Fibroblast of lung (primary cell): ENCODE results near the gene RIIAD1. TPM values are rescaled to one million over a fixed set of nuclear protein-coding genes. Genes with fewer than 3 reads are reported as not detected.

ENCODE experiments used
- DNase-seq, 2 donors: peaks; one replicate each; pipeline versions ENCODE4 v3.0.0 to v3.0.0-alpha.2; 2010; ENCODE audit warnings: low read depth in 2 of 2
- H2AFZ ChIP-seq: 2 replicates; pipeline ENCODE4 v1.5.1; 2012; ENCODE audit warnings: low read length, control low read depth, inconsistent platforms
- H3K27ac ChIP-seq: 2 replicates; pipeline ENCODE4 v1.5.1; 2011; ENCODE audit warnings: low read length, control low read depth; ENCODE audit not compliant: insufficient read depth
- H3K27me3 ChIP-seq: 2 replicates; pipeline ENCODE4 v1.5.1; 2011; ENCODE audit warnings: mild to moderate bottlenecking, low read length; ENCODE audit not compliant: control insufficient read depth, insufficient read depth
- H3K36me3 ChIP-seq: 2 replicates; pipeline ENCODE4 v1.5.1; 2011; ENCODE audit warnings: low read length; ENCODE audit not compliant: control insufficient read depth, insufficient read depth
- H3K4me1 ChIP-seq: 2 replicates; pipeline ENCODE4 v1.5.1; 2011; ENCODE audit warnings: low read length; ENCODE audit not compliant: control insufficient read depth, insufficient read depth; ENCODE audit errors: extremely low read depth
- H3K4me2 ChIP-seq: 2 replicates; pipeline ENCODE4 v1.5.1; 2011; ENCODE audit warnings: low read length, control low read depth; ENCODE audit not compliant: insufficient read depth; ENCODE audit errors: extremely low read depth
- H3K4me3 ChIP-seq, 4 experiments: fragments of 200-600 bp in 1 of 4; sonication (generic) in 1 of 4; replicated peaks in 1 of 4; 2 replicates each; pipeline ENCODE4 v1.5.1; 2011 to 2016; ENCODE audit warnings: low read length in 4 of 4, low read depth in 3 of 4, mild to moderate bottlenecking in 3 of 4, control low read depth in 2 of 4, inconsistent platforms in 1 of 4, mixed read lengths in 1 of 4; ENCODE audit not compliant: insufficient read depth in 1 of 4; ENCODE audit errors: control extremely low read depth in 1 of 4
- H3K79me2 ChIP-seq: 2 replicates; pipeline ENCODE4 v1.5.1; 2012; ENCODE audit warnings: mild to moderate bottlenecking, low read length, inconsistent platforms; ENCODE audit not compliant: control insufficient read depth, insufficient read depth
- H3K9ac ChIP-seq: 2 replicates; pipeline ENCODE4 v1.5.1; 2011; ENCODE audit warnings: mild to moderate bottlenecking, low read length, control low read depth; ENCODE audit not compliant: insufficient read depth
- H3K9me3 ChIP-seq: 2 replicates; pipeline ENCODE4 v1.5.1; 2012; ENCODE audit warnings: low read depth, low read length; ENCODE audit not compliant: control insufficient read depth, insufficient read depth
- H4K20me1 ChIP-seq: 2 replicates; pipeline ENCODE4 v1.5.1; 2011; ENCODE audit warnings: low read length; ENCODE audit not compliant: control insufficient read depth, insufficient read depth; ENCODE audit errors: extremely low read depth
- EZH2 ChIP-seq: IDR thresholded peaks from 2 replicates; pipeline ENCODE4 v1.5.1; 2012; ENCODE audit warnings: low read length, control low read depth, mild to moderate bottlenecking; ENCODE audit errors: missing control alignments
- polyA plus RNA-seq, 2 donors: library from polyadenylated mRNA; depleted of rRNA in 1 of 2; stranded (reverse) in 1 of 2; unstranded in 1 of 2; fragments of >200 nt; gene quantifications; 2 replicates each; pipeline ENCODE4 v1.2.1, GENCODE V29; 2011 to 2012; ENCODE audit warnings: missing spikeins in 1 of 2
- total RNA-seq: library from RNA; depleted of rRNA; stranded (reverse); fragments of >200 nt; gene quantifications from 2 replicates; pipeline ENCODE4 v1.2.1, GENCODE V29; 2014
- TF ChIP-seq, protein P1 (sequence below), 2 donors: IDR thresholded peaks in 1 of 2; conservative IDR thresholded peaks in 1 of 2; 1 replicate in 1 of 2; 2 replicates in 1 of 2; pipeline ENCODE4 v1.5.1; 2011 to 2012; ENCODE audit warnings: low read length in 2 of 2, control low read depth in 1 of 2, inconsistent platforms in 1 of 2, low read depth in 1 of 2, mild to moderate bottlenecking in 1 of 2

RIIAD1 gene
- total and polyA plus RNA-seq, 2 donors (not counting 1 experiment from before 2014, with no cell fraction given), result not detected

DNA sequence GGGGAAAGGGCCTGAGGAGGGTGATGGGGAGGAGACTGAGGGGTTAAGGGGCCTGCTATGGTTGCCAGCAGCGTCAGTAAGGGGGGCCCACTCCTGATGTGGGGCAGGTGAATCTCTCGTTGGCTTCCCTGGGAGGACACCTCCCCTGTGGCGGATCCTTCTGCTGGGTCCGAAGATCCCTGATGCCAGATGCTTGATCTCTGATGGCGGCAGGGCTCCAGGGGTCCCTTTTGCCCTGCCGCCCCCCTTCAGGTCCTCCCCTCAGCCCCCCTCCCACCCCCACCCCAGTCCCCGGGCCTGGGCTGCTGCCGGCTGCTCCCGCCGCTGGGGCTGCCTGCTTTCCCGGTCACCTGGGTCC lies 4.9 kb upstream of the RIIAD1 start:
- Histone ChIP-seq H3K27me3 (peaks cover 47% of the 10 kb centered on the region), H3K4me1 (no peaks in the 10 kb centered on the region), H3K9ac (no peak overlapping the region), H3K4me2 (no peak overlapping the region), H3K4me3 (no peak overlapping the region), H3K36me3 (no peaks in the 10 kb centered on the region), H3K9me3 (no peaks in the 10 kb centered on the region), H4K20me1 (no peaks in the 10 kb centered on the region), H3K27ac (no peak overlapping the region), H2AFZ (no peak overlapping the region), H3K79me2 (no peaks in the 10 kb centered on the region)
- TF ChIP-seq, protein P1, sequence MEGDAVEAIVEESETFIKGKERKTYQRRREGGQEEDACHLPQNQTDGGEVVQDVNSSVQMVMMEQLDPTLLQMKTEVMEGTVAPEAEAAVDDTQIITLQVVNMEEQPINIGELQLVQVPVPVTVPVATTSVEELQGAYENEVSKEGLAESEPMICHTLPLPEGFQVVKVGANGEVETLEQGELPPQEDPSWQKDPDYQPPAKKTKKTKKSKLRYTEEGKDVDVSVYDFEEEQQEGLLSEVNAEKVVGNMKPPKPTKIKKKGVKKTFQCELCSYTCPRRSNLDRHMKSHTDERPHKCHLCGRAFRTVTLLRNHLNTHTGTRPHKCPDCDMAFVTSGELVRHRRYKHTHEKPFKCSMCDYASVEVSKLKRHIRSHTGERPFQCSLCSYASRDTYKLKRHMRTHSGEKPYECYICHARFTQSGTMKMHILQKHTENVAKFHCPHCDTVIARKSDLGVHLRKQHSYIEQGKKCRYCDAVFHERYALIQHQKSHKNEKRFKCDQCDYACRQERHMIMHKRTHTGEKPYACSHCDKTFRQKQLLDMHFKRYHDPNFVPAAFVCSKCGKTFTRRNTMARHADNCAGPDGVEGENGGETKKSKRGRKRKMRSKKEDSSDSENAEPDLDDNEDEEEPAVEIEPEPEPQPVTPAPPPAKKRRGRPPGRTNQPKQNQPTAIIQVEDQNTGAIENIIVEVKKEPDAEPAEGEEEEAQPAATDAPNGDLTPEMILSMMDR (conservative IDR thresholded peaks at IDR 0.05 in 1 of 2, IDR thresholded peaks at IDR 0.05 in 1 of 2; ENCODE audit: low read depth in 1 of 2, low read length in 2 of 2), result no peak
- TF ChIP-seq EZH2, result no peak
- no peak for DNase-seq

DNA sequence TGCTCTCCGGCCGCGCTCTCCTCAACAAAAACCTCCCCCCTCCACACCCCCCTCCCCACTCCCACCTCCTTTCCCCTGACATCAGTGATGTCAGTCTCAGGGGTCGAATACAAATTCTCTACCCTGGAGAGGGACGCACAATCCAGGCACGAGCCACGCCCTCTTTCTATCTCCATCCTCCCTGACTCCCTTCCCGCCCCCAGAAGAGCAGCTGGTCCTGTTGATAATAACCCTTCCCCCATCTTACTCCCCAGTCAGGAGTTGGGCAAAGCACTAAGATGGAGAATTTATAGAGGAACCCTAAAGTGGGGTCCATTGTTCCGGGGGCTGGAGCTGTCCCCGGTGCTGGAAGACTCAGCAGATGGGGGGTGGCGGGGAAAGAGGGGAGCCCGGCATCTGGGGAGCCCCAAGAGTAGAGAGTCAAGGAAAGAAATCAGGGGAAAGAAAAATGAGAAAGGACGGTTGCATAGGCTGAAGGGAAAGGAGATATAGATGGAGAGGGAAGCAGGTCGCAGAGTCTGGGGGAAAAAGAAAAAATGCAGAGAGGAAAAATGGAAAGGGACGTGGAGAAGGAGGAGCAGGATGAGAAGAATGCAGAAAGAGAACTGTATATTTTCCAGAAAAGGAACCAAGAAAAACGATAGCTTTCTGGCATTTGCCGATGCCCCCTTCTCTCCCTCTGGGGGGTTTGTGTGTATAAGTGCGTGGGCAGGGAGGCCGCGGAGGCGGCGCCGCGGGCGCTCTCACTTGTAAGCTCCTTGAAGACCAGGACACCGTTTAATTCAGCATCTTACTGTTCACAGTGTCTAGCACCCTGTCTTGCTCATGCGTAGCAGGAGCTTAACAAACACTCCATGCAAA lies 4.3 kb upstream of the RIIAD1 start, which contains the start of gene CELF3:
TSS of gene CELF3 (minus strand) at position 33 of the 861 bp plus-strand sequence. CDS start 783 bp downstream, outside the sequence.
- Histone ChIP-seq H3K4me2 (no peak within 1 kb of the TSS), H3K4me3 (no peak within 1 kb of the TSS), H3K4me1 (no peaks in the 10 kb centered on the region), H3K27ac (no peak within 1 kb of the TSS), H3K27me3 (peaks cover 47% of the 10 kb centered on the region), H3K9ac (no peak within 1 kb of the TSS), H4K20me1 (no peaks in the 10 kb centered on the region), H2AFZ (no peak within 1 kb of the TSS), H3K9me3 (no peaks in the 10 kb centered on the region), H3K36me3 (no peaks in the 10 kb centered on the region), H3K79me2 (no peaks in the 10 kb centered on the region)
- peak; percentile 17 to 25 for DNase-seq
- TF ChIP-seq, protein P1 (conservative IDR thresholded peaks at IDR 0.05 in 1 of 2, IDR thresholded peaks at IDR 0.05 in 1 of 2; ENCODE audit: low read depth in 1 of 2, low read length in 2 of 2), result no peak
- peak; percentile 58 for TF ChIP-seq EZH2

DNA sequence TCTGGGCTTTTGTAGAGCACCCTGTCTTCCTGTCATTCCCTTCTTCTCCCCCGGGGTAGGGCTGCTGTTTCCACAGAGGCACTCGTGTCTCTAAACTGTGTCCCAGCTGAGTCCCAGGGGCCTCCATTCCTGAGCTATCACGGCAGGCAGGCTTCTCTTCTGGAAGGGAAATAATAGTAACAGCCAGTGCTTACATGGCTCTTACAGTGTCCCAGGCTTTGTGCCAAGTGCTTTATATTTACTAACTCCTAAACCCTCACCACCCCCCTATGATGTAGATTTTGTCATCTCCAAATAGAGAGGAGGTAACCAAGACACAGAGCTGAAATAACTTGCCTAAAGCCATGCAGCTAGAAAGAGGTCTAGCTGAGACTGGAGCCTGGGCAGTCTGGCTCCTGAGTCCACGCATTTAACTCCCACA lies 3.3 kb upstream of the RIIAD1 start:
- Histone ChIP-seq H3K4me3 (no peak overlapping the region), H3K27me3 (peaks cover 50% of the 10 kb centered on the region)
- TF ChIP-seq, protein P1 (conservative IDR thresholded peaks at IDR 0.05 in 1 of 2, IDR thresholded peaks at IDR 0.05 in 1 of 2; ENCODE audit: low read depth in 1 of 2, low read length in 2 of 2), result no peak
- no peak for TF ChIP-seq EZH2

More for the DNA sequence above, 3.3 kb upstream of the RIIAD1 start:
- H4K20me1 ChIP-seq, result no peaks in the 10 kb centered on the region
- no peak overlapping the region for H3K4me2 ChIP-seq
- no peaks in the 10 kb centered on the region for H3K36me3 ChIP-seq
- DNase-seq, result no peak
- H3K79me2 ChIP-seq, result no peaks in the 10 kb centered on the region
- no peak overlapping the region for H2AFZ ChIP-seq
- no peaks in the 10 kb centered on the region for H3K4me1 ChIP-seq
- H3K9me3 ChIP-seq, result no peaks in the 10 kb centered on the region
- H3K9ac ChIP-seq, result no peak overlapping the region
- H3K27ac ChIP-seq, result no peak overlapping the region
